ENCODE measurements around the gene ACP4.
"Not testable (repeated sequence)": the region's sequence is repeated elsewhere in the genome, so short reads cannot be mapped to it uniquely, and the experiment has no call there.

ACP4 gene

GRCh38 chr19:50773454-50773853, 16.8 kb upstream of the ACP4 start:
- not testable (repeated sequence) for DNase-seq (ENCODE audit: low read depth in 2 of 2, low spot score in 1 of 2)

- no peak for DNase-seq (ENCODE audit: low read depth in 2 of 2, low spot score in 1 of 2)
Observed at GRCh38 chr19:50776131-50776530, 14.1 kb upstream of the ACP4 start.

- DNase-seq (ENCODE audit: low read depth in 2 of 2, low spot score in 1 of 2), result no peak
Observed at GRCh38 chr19:50777261-50777660, 13.0 kb upstream of the ACP4 start.

- DNase-seq (ENCODE audit: low read depth in 2 of 2, low spot score in 1 of 2), result no peak
Observed at GRCh38 chr19:50777830-50778303, 12.3 kb upstream of the ACP4 start.

GRCh38 chr19:50778906-50779430, 11.2 kb upstream of the ACP4 start:
- DNase-seq (ENCODE audit: low read depth in 2 of 2, low spot score in 1 of 2), result no peak

- no peak for DNase-seq (ENCODE audit: low read depth in 2 of 2, low spot score in 1 of 2)
Observed at GRCh38 chr19:50779504-50780457, 10.4 kb upstream of the ACP4 start.

GRCh38 chr19:50780753-50781435, 9.3 kb upstream of the ACP4 start:
- DNase-seq (ENCODE audit: low read depth in 2 of 2, low spot score in 1 of 2), result no peak

- not testable (repeated sequence) for DNase-seq (ENCODE audit: low read depth in 2 of 2, low spot score in 1 of 2)
Observed at GRCh38 chr19:50783848-50784152, 6.4 kb upstream of the ACP4 start.

- DNase-seq (ENCODE audit: low read depth in 2 of 2, low spot score in 1 of 2), result no peak
Observed at GRCh38 chr19:50784710-50785109, 5.5 kb upstream of the ACP4 start.

GRCh38 chr19:50785329-50785728, 4.9 kb upstream of the ACP4 start:
- no peak for DNase-seq (ENCODE audit: low read depth in 2 of 2, low spot score in 1 of 2)

GRCh38 chr19:50790922-50791467, 780 bp downstream of the ACP4 start:
- no peak for DNase-seq (ENCODE audit: low read depth in 2 of 2, low spot score in 1 of 2)

- no peak for DNase-seq (ENCODE audit: low read depth in 2 of 2, low spot score in 1 of 2)
Observed at GRCh38 chr19:50791594-50792271, 1.5 kb downstream of the ACP4 start.

GRCh38 chr19:50792272-50793250, 2.3 kb downstream of the ACP4 start:
- no peak for DNase-seq (ENCODE audit: low read depth in 2 of 2, low spot score in 1 of 2)

GRCh38 chr19:50793558-50794065, 3.4 kb downstream of the ACP4 start:
- DNase-seq (ENCODE audit: low read depth in 2 of 2, low spot score in 1 of 2), result no peak

GRCh38 chr19:50794074-50794875, 4.1 kb downstream of the ACP4 start:
- no peak for DNase-seq (ENCODE audit: low read depth in 2 of 2, low spot score in 1 of 2)

GRCh38 chr19:50794876-50795663, 4.9 kb downstream of the ACP4 start:
- no peak for DNase-seq (ENCODE audit: low read depth in 2 of 2, low spot score in 1 of 2)

- DNase-seq (ENCODE audit: low read depth in 2 of 2, low spot score in 1 of 2), result no peak
Observed at GRCh38 chr19:50795664-50796073, 5.5 kb downstream of the ACP4 start.

- DNase-seq (ENCODE audit: low read depth in 2 of 2, low spot score in 1 of 2), result no peak
Observed at GRCh38 chr19:50796128-50796633, 6.0 kb downstream of the ACP4 start.

Data from stimulated activated CD8-positive, alpha-beta memory T cell treated with anti-CD3 and anti-CD28 coated beads, Interleukin-4, amount 100 ng/mL, for 1 hour (primary cell).